ENCODE data around the gene DPF3. TPM values are rescaled to one million over a fixed set of nuclear protein-coding genes. Genes with fewer than 3 reads are reported as not detected.

Gene DPF3
- total RNA-seq, 2 experiments from 2014 or later, result 0.27 to 0.31 TPM

GRCh38 chr14:72839351-72839750 is 54.5 kb downstream of the DPF3 start:
- no peaks in the 10 kb centered on the region for H3K36me3 ChIP-seq (ENCODE audit: insufficient read depth, low read length)
- no peak overlapping the region for H3K4me3 Mint-ChIP-seq
- H3K27ac Mint-ChIP-seq, result no peak overlapping the region
- DNase-seq, result no peak
- POLR2A ChIA-PET, result no interaction called here
- no peaks in the 10 kb centered on the region for H3K9me3 ChIP-seq (ENCODE audit: control insufficient read depth in 1 of 2, insufficient read depth in 1 of 2, low read length in 2 of 2)
- intact Hi-C loops (cut with DNase I, micrococcal nuclease), result no loop called here
- no peak overlapping the region for H3K27ac ChIP-seq (ENCODE audit: low read depth in 1 of 2, low read length in 2 of 2)
- no peaks in the 10 kb centered on the region for H3K27me3 ChIP-seq (ENCODE audit: control insufficient read depth in 1 of 2, insufficient read depth in 2 of 2, low read length in 2 of 2)
- CTCF ChIA-PET, result no interaction called here
- no peaks in the 10 kb centered on the region for H3K9me3 Mint-ChIP-seq
- no peaks in the 10 kb centered on the region for H3K4me1 Mint-ChIP-seq (ENCODE audit: low read depth)
- TF ChIP-seq, protein P1, sequence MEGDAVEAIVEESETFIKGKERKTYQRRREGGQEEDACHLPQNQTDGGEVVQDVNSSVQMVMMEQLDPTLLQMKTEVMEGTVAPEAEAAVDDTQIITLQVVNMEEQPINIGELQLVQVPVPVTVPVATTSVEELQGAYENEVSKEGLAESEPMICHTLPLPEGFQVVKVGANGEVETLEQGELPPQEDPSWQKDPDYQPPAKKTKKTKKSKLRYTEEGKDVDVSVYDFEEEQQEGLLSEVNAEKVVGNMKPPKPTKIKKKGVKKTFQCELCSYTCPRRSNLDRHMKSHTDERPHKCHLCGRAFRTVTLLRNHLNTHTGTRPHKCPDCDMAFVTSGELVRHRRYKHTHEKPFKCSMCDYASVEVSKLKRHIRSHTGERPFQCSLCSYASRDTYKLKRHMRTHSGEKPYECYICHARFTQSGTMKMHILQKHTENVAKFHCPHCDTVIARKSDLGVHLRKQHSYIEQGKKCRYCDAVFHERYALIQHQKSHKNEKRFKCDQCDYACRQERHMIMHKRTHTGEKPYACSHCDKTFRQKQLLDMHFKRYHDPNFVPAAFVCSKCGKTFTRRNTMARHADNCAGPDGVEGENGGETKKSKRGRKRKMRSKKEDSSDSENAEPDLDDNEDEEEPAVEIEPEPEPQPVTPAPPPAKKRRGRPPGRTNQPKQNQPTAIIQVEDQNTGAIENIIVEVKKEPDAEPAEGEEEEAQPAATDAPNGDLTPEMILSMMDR (IDR thresholded peaks at IDR 0.05), result no peak
- H3K4me3 ChIP-seq (ENCODE audit: low read length), result no peak overlapping the region
- ATAC-seq (ENCODE audit: poor library complexity), result no peak
- H3K36me3 Mint-ChIP-seq (ENCODE audit: low read depth), result no peaks in the 10 kb centered on the region
- no peaks in the 10 kb centered on the region for H3K4me1 ChIP-seq (ENCODE audit: insufficient read depth, low read length)
- H3K27me3 Mint-ChIP-seq, result peaks cover 2% of the 10 kb centered on the region

DNA sequence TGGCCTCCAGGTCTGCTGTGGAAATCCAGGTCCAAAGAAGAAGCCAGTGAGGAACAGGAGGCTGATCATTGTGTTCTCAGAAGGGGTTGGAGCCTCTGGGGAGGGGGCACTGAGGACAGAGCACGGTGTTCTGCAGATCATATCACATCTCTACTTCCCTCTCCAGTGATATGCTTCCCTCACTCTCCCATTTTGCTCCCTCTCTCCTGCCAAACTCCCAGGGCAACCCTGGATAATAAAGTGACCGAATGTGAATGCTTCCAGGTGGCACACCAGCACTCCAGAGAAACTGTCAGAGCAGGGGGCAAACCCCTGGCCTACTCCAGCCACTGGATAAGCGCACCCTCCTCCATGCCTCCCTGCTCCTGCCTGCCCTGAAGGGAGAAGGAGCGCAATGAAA is 57.8 kb downstream of the DPF3 start:
- Mint-ChIP-seq H3K4me3 (no peak overlapping the region), H3K27ac (no peak overlapping the region), H3K9me3 (no peaks in the 10 kb centered on the region), H3K36me3 (ENCODE audit: low read depth) (no peaks in the 10 kb centered on the region), H3K4me1 (ENCODE audit: low read depth) (no peaks in the 10 kb centered on the region), H3K27me3 (peaks cover 6% of the 10 kb centered on the region)
- CTCF ChIA-PET, result no interaction called here
- no peak for ATAC-seq (ENCODE audit: poor library complexity)
- TF ChIP-seq, protein P1 (IDR thresholded peaks at IDR 0.05), result no peak
- POLR2A ChIA-PET, result no interaction called here
- Histone ChIP-seq H3K9me3 (ENCODE audit: control insufficient read depth in 1 of 2, insufficient read depth in 1 of 2, low read length in 2 of 2) (no peaks in the 10 kb centered on the region), H3K36me3 (ENCODE audit: insufficient read depth, low read length) (no peaks in the 10 kb centered on the region), H3K27ac (ENCODE audit: low read depth in 1 of 2, low read length in 2 of 2) (no peak overlapping the region), H3K4me3 (ENCODE audit: low read length) (no peak overlapping the region), H3K4me1 (ENCODE audit: insufficient read depth, low read length) (no peaks in the 10 kb centered on the region), H3K27me3 (ENCODE audit: control insufficient read depth in 1 of 2, insufficient read depth in 2 of 2, low read length in 2 of 2) (no peaks in the 10 kb centered on the region)
- intact Hi-C loops (cut with DNase I, micrococcal nuclease), result no loop called here
- DNase-seq, result no peak

- Mint-ChIP-seq H3K36me3 (ENCODE audit: low read depth) (no peaks in the 10 kb centered on the region), H3K27ac (no peak overlapping the region), H3K27me3 (peaks cover 15% of the 10 kb centered on the region), H3K4me1 (ENCODE audit: low read depth) (no peaks in the 10 kb centered on the region), H3K9me3 (no peaks in the 10 kb centered on the region), H3K4me3 (no peak overlapping the region)
- DNase-seq (no peak), ATAC-seq (ENCODE audit: poor library complexity) (no peak)
- POLR2A ChIA-PET, result no interaction called here
- Histone ChIP-seq H3K4me1 (ENCODE audit: insufficient read depth, low read length) (no peaks in the 10 kb centered on the region), H3K4me3 (ENCODE audit: low read length) (no peak overlapping the region), H3K36me3 (ENCODE audit: insufficient read depth, low read length) (no peaks in the 10 kb centered on the region), H3K27me3 (ENCODE audit: control insufficient read depth in 1 of 2, insufficient read depth in 2 of 2, low read length in 2 of 2) (no peaks in the 10 kb centered on the region), H3K27ac (ENCODE audit: low read depth in 1 of 2, low read length in 2 of 2) (no peak overlapping the region), H3K9me3 (ENCODE audit: control insufficient read depth in 1 of 2, insufficient read depth in 1 of 2, low read length in 2 of 2) (no peaks in the 10 kb centered on the region)
- intact Hi-C loops (cut with DNase I, micrococcal nuclease), result no loop called here
- TF ChIP-seq, protein P1 (IDR thresholded peaks at IDR 0.05), result no peak
- CTCF ChIA-PET, result no interaction called here
Measured at GRCh38 chr14:72833174-72833573, 60.7 kb downstream of the DPF3 start.
